Measurements from ENCODE around the gene MANF. TPM values are rescaled to one million over a fixed set of nuclear protein-coding genes. Genes with fewer than 3 reads are reported as not detected.

The MANF gene
- total and polyA plus RNA-seq, 10 donors = 31.8 to 85.8 (median 47.7) TPM

- intact Hi-C loops (cut with DNase I; ENCODE audit: low total_unique reads) = no loop called here
- no peaks in the 10 kb centered on the region for H3K27me3 ChIP-seq (replicated peaks in 1 of 7)
- H3K27ac ChIP-seq = no peak overlapping the region
- peaks cover 0 to 43% (median 29%) of the 10 kb centered on the region in 6 donors for H3K4me1 ChIP-seq
- H3K36me3 ChIP-seq = peaks cover 0 to 100% (median 79%) of the 10 kb centered on the region in 6 donors
- DNase-seq = no peak
- no peaks in the 10 kb centered on the region for H3K9me3 ChIP-seq
- no peak overlapping the region for H3K4me3 ChIP-seq
- no peak for TF ChIP-seq POLR2AphosphoS5 (IDR thresholded peaks at IDR 0.05)
- TF ChIP-seq, protein P1, sequence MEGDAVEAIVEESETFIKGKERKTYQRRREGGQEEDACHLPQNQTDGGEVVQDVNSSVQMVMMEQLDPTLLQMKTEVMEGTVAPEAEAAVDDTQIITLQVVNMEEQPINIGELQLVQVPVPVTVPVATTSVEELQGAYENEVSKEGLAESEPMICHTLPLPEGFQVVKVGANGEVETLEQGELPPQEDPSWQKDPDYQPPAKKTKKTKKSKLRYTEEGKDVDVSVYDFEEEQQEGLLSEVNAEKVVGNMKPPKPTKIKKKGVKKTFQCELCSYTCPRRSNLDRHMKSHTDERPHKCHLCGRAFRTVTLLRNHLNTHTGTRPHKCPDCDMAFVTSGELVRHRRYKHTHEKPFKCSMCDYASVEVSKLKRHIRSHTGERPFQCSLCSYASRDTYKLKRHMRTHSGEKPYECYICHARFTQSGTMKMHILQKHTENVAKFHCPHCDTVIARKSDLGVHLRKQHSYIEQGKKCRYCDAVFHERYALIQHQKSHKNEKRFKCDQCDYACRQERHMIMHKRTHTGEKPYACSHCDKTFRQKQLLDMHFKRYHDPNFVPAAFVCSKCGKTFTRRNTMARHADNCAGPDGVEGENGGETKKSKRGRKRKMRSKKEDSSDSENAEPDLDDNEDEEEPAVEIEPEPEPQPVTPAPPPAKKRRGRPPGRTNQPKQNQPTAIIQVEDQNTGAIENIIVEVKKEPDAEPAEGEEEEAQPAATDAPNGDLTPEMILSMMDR (IDR thresholded peaks at IDR 0.05 in 8 of 11, conservative IDR thresholded peaks at IDR 0.05 in 3 of 11) = no peak
- TF ChIP-seq POLR2A (IDR thresholded peaks at IDR 0.05) = no peak
- 76 to 88% (median 81%) methylated on average over 8 of the region's 8 CpGs for whole genome bisulfite sequencing, 5 donors
Measured at GRCh38 chr3:51398595-51399310, 13.7 kb downstream of the MANF start.

GRCh38 chr3:51400166-51400565 lies 15.1 kb downstream of the MANF start:
- intact Hi-C loops (cut with DNase I; ENCODE audit: low total_unique reads) = no loop called here
- DNase-seq = no peak
- H3K4me3 ChIP-seq = no peak overlapping the region
- peaks cover 0 to 29% (median 15%) of the 10 kb centered on the region in 6 donors for H3K4me1 ChIP-seq
- peaks cover 0 to 100% (median 67%) of the 10 kb centered on the region in 6 donors for H3K36me3 ChIP-seq
- H3K27me3 ChIP-seq (replicated peaks in 1 of 7) = no peaks in the 10 kb centered on the region
- no peak for TF ChIP-seq POLR2A (IDR thresholded peaks at IDR 0.05)
- peak in 1 of 3 donors; percentile 7 for TF ChIP-seq POLR2AphosphoS5 (IDR thresholded peaks at IDR 0.05)
- H3K27ac ChIP-seq = peak overlapping the region in 1 of 8 donors; percentile 2
- 82 to 94% (median 88%) methylated on average over 4 of the region's 4 CpGs for WGBS, 5 donors
- H3K9me3 ChIP-seq = no peaks in the 10 kb centered on the region

GRCh38 chr3:51401735-51402134 lies 16.6 kb downstream of the MANF start:
- intact Hi-C loops (cut with DNase I; ENCODE audit: low total_unique reads) = no loop called here
- Histone ChIP-seq H3K9me3 (no peaks in the 10 kb centered on the region), H3K36me3 (peaks cover 0 to 100% (median 54%) of the 10 kb centered on the region in 6 donors), H3K4me1 (peaks cover 0 to 13% (median 3%) of the 10 kb centered on the region in 6 donors), H3K4me3 (no peak overlapping the region), H3K27ac (peak overlapping the region in 3 of 8 donors; percentile 24 to 40 (median 38)), H3K27me3 (replicated peaks in 1 of 7) (no peaks in the 10 kb centered on the region)
- TF ChIP-seq POLR2AphosphoS5 (IDR thresholded peaks at IDR 0.05) = no peak
- no peak for DNase-seq
- WGBS, 5 donors = 63 to 84% (median 73%) methylated on average over 4 of the region's 4 CpGs

DNA sequence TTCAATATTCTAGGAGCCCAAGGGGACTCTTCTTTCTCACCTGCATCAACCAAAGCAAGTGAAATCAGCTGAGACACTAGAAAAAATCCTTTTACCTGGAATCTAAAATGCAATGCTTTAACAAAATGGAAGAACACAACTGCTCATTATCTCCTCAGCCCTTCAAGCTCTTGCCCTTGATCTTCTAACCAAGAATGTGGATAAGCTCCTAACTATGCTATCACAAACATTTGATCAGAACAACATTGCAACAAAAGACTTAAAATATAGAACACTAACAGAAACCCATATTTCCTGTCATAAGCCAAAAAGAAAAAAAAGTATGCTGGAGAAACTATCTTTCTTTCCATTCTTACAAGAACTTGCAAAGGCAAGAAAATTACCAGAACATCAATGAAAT lies 18.6 kb downstream of the MANF start:
- H3K27ac ChIP-seq = no peak overlapping the region
- no peak overlapping the region for H3K4me3 ChIP-seq
- peaks cover 0 to 100% (median 44%) of the 10 kb centered on the region in 6 donors for H3K36me3 ChIP-seq
- DNase-seq = no peak
- no peaks in the 10 kb centered on the region for H3K9me3 ChIP-seq
- no peak for TF ChIP-seq POLR2AphosphoS5 (IDR thresholded peaks at IDR 0.05)
- TF ChIP-seq POLR2A (IDR thresholded peaks at IDR 0.05) = no peak
- TF ChIP-seq, protein P1 (IDR thresholded peaks at IDR 0.05 in 8 of 11, conservative IDR thresholded peaks at IDR 0.05 in 3 of 11) = no peak
- H3K4me1 ChIP-seq = peaks cover 0 to 5% (median 0%) of the 10 kb centered on the region in 6 donors
- H3K27me3 ChIP-seq (replicated peaks in 1 of 7) = no peaks in the 10 kb centered on the region
- intact Hi-C loops (cut with DNase I; ENCODE audit: low total_unique reads) = no loop called here

- no peak for DNase-seq
- TF ChIP-seq POLR2A (IDR thresholded peaks at IDR 0.05) = no peak
- no peak for TF ChIP-seq POLR2AphosphoS5 (IDR thresholded peaks at IDR 0.05)
- TF ChIP-seq, protein P1 (IDR thresholded peaks at IDR 0.05 in 8 of 11, conservative IDR thresholded peaks at IDR 0.05 in 3 of 11) = no peak
- no peaks in the 10 kb centered on the region for H3K9me3 ChIP-seq
- intact Hi-C loops (cut with DNase I; ENCODE audit: low total_unique reads) = no loop called here
- peaks cover 0 to 100% (median 56%) of the 10 kb centered on the region in 6 donors for H3K36me3 ChIP-seq
- H3K4me3 ChIP-seq = no peak overlapping the region
- 95 to 98% (median 97%) methylated on average over 2 of the region's 2 CpGs for WGBS, 5 donors
- no peaks in the 10 kb centered on the region for H3K27me3 ChIP-seq (replicated peaks in 1 of 7)
- no peak overlapping the region for H3K27ac ChIP-seq
- no peaks in the 10 kb centered on the region for H3K4me1 ChIP-seq
Measured at GRCh38 chr3:51408021-51408420, 22.9 kb downstream of the MANF start.
